HepG2 (cell line): ENCODE measurements around the gene CD28.

ENCODE experiments used
- CTCF ChIP-seq: sonication (generic); formaldehyde crosslinking; IDR thresholded peaks from 2 replicates; pipeline ENCODE4 v1.5.0; 2020; ENCODE audit warnings: mild to moderate bottlenecking, missing genetic modification reagents, moderate library complexity
- EED ChIP-seq: sonication (generic); formaldehyde crosslinking; IDR thresholded peaks from 2 replicates; pipeline ENCODE4 v1.5.0; 2020; ENCODE audit warnings: mild to moderate bottlenecking, missing genetic modification reagents
- EP300 ChIP-seq, 3 experiments: sonication (generic) in 1 of 3; formaldehyde crosslinking in 1 of 3; IDR thresholded peaks; 2 replicates each; pipeline versions ENCODE4 v1.5.1 to v1.6.1; 2011 to 2020; ENCODE audit warnings: low read depth in 2 of 3, low read length in 2 of 3, borderline replicate concordance in 1 of 3, improper control_type of control experiment in 1 of 3, mild to moderate bottlenecking in 1 of 3, missing genetic modification reagents in 1 of 3, moderate library complexity in 1 of 3
- MAX ChIP-seq: IDR thresholded peaks from 2 replicates; pipeline ENCODE4 v1.6.1; 2012; ENCODE audit warnings: inconsistent platforms
- SAFB2 ChIP-seq: sonication (generic); formaldehyde crosslinking; IDR thresholded peaks from 2 replicates; pipeline ENCODE4 v1.5.1; 2020; ENCODE audit warnings: missing genetic modification reagents, low read depth, mild to moderate bottlenecking, borderline replicate concordance
- ZFX ChIP-seq: sonication (generic); formaldehyde crosslinking; IDR thresholded peaks from 2 replicates; pipeline ENCODE4 v1.4.0; 2020; ENCODE audit warnings: mild to moderate bottlenecking, low read depth, missing genetic modification reagents, moderate library complexity
- ZNF224 ChIP-seq: sonication (generic); formaldehyde crosslinking; IDR thresholded peaks from 2 replicates; pipeline ENCODE4 v1.5.0; 2020; ENCODE audit warnings: mild to moderate bottlenecking, missing genetic modification reagents
- ZNF235 ChIP-seq: sonication (generic); formaldehyde crosslinking; IDR thresholded peaks from 2 replicates; pipeline ENCODE4 v1.8.1; 2023; ENCODE audit warnings: mild to moderate bottlenecking, missing genetic modification reagents, borderline replicate concordance
- ZNF441 ChIP-seq: sonication (generic); formaldehyde crosslinking; IDR thresholded peaks from 2 replicates; pipeline ENCODE4 v1.7.0; 2021; ENCODE audit warnings: missing genetic modification reagents, borderline replicate concordance

- TF ChIP-seq MAX (no peak), EP300 (IDR thresholded peaks at IDR 0.05; ENCODE audit: low read depth in 2 of 2, low read length in 2 of 2) (no peak), EP300 (CRISPR knock-in tag; IDR thresholded peaks at IDR 0.05; ENCODE audit: borderline replicate concordance) (no peak), ZNF224 (no peak), ZFX (CRISPR knock-in tag) (no peak), ZNF235 (CRISPR knock-in tag) (no peak), CTCF (no peak), SAFB2 (CRISPR knock-in tag) (no peak), ZNF441 (CRISPR knock-in tag) (no peak), EED (no peak)
Measured at GRCh38 chr2:203710226-203710625, 3.8 kb downstream of the CD28 start.
